Natural killer cell (primary cell): ENCODE data around the gene GALNT8. TPM values are rescaled to one million over a fixed set of nuclear protein-coding genes. Genes with fewer than 3 reads are reported as not detected.

Experiments
- ATAC-seq, 3 donors: fragments of 150-1000 bp in 2 of 3; fragments of 200-7000 bp in 1 of 3; cut with Tn5 transposase; 1 replicate in 1 of 3; 2 replicates in 2 of 3; pipeline ENCODE4 v1.10.0; 2021; ENCODE audit warnings: mild to moderate bottlenecking in 2 of 3, moderate library complexity in 2 of 3
- DNase-seq, 2 donors: peaks; one replicate each; pipeline versions ENCODE4 v3.0.0 to v3.0.0-alpha.2; 2013 to 2021; ENCODE audit warnings: mixed read lengths in 1 of 2
- H3K27ac ChIP-seq: one replicate; pipeline ENCODE4 v1.5.1; 2013; ENCODE audit warnings: mild to moderate bottlenecking, low read length
- H3K27me3 ChIP-seq: one replicate; pipeline ENCODE4 v1.6.1; 2013; ENCODE audit warnings: low read length; ENCODE audit not compliant: control insufficient read depth, insufficient read depth
- H3K36me3 ChIP-seq: one replicate; pipeline ENCODE4 v1.6.1; 2013; ENCODE audit warnings: low read length; ENCODE audit not compliant: control insufficient read depth, insufficient read depth
- H3K4me1 ChIP-seq: one replicate; pipeline ENCODE4 v1.6.1; 2013; ENCODE audit warnings: low read length; ENCODE audit not compliant: control insufficient read depth, insufficient read depth
- H3K4me3 ChIP-seq: one replicate; pipeline ENCODE4 v1.5.1; 2013; ENCODE audit warnings: low read length
- H3K9me3 ChIP-seq: one replicate; pipeline ENCODE4 v1.6.1; 2013; ENCODE audit warnings: low read length; ENCODE audit not compliant: control insufficient read depth, insufficient read depth
- H3K27ac Mint-ChIP-seq, 2 donors: one replicate each; pipeline ENCODE4 v1.8.0; 2022; ENCODE audit warnings: mild to moderate bottlenecking in 2 of 2, mixed read lengths in 2 of 2, moderate library complexity in 1 of 2
- H3K27me3 Mint-ChIP-seq, 2 donors: one replicate each; pipeline ENCODE4 v1.8.0; 2022; ENCODE audit warnings: low read depth in 2 of 2, mixed read lengths in 2 of 2
- H3K36me3 Mint-ChIP-seq: one replicate; pipeline ENCODE4 v1.8.0; 2022; ENCODE audit warnings: mixed read lengths
- H3K4me1 Mint-ChIP-seq, 2 donors: one replicate each; pipeline ENCODE4 v1.8.0; 2022; ENCODE audit warnings: mixed read lengths in 2 of 2
- H3K4me3 Mint-ChIP-seq: one replicate; pipeline ENCODE4 v1.8.0; 2022; ENCODE audit warnings: mild to moderate bottlenecking, moderate library complexity, mixed read lengths
- H3K9me3 Mint-ChIP-seq, 2 donors: one replicate each; pipeline ENCODE4 v1.8.0; 2022; ENCODE audit warnings: mixed read lengths in 2 of 2
- WGBS: methylation state at CpG from one replicate; pipeline ENCODE4 v1.1.7; 2013; ENCODE audit warnings: missing lambda C conversion rate; ENCODE audit not compliant: insufficient coverage; 5-methylcytosine and 5-hydroxymethylcytosine counted together
- intact Hi-C: fragments of 100-400 bp; cut with micrococcal nuclease; formaldehyde crosslinking; loops from one replicate; pipeline ENCODE4 v1.14.2; 2022
- total RNA-seq, 4 donors: library from RNA; stranded (reverse); fragments of 120-200 nt in 1 of 4; gene quantifications; one replicate each; pipeline versions ENCODE4 v1.2.3 to v1.2.4, GENCODE V29; 2013 to 2022
- TF ChIP-seq, protein P1 (sequence below): fragments of 200-600 bp; IDR thresholded peaks from one replicate; pipeline ENCODE4 v1.8.0; 2022; ENCODE audit warnings: antibody characterized with exemption

Gene GALNT8
- total RNA-seq, 3 donors from 2014 or later (not counting 1 experiment from before 2014, with no cell fraction given), result 0.19 to 0.73 (median 0.41) TPM

DNA sequence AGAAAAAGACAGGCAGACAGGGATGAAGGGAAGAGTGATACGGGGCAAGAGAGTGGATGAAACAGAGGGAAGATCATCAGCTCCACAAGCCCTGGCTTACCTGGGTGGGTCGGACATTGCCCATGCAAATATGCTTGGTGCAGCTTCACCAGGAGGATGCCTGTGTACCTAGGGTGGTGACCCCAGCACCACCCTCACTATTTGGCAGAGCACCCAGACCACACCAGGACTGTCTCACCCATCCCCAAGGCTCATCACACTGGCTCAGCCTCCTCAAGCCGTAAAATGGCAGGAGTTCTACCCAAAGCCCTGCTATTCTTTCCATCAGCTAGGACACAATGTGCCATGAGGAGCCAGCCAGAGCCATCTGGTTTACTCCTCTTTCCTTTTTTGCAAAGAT, 3.0 kb downstream of the GALNT8 start:
- TF ChIP-seq, protein P1, sequence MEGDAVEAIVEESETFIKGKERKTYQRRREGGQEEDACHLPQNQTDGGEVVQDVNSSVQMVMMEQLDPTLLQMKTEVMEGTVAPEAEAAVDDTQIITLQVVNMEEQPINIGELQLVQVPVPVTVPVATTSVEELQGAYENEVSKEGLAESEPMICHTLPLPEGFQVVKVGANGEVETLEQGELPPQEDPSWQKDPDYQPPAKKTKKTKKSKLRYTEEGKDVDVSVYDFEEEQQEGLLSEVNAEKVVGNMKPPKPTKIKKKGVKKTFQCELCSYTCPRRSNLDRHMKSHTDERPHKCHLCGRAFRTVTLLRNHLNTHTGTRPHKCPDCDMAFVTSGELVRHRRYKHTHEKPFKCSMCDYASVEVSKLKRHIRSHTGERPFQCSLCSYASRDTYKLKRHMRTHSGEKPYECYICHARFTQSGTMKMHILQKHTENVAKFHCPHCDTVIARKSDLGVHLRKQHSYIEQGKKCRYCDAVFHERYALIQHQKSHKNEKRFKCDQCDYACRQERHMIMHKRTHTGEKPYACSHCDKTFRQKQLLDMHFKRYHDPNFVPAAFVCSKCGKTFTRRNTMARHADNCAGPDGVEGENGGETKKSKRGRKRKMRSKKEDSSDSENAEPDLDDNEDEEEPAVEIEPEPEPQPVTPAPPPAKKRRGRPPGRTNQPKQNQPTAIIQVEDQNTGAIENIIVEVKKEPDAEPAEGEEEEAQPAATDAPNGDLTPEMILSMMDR, result no peak
- Mint-ChIP-seq H3K27ac (no peak overlapping the region), H3K27me3 (peaks cover 33 to 48% of the 10 kb centered on the region in 2 donors), H3K4me3 (no peak overlapping the region), H3K9me3 (no peaks in the 10 kb centered on the region), H3K4me1 (no peaks in the 10 kb centered on the region), H3K36me3 (no peaks in the 10 kb centered on the region)
- DNase-seq, result no peak
- ATAC-seq, result no peak
- no peaks in the 10 kb centered on the region for H3K36me3 ChIP-seq
- 90% methylated on average over 3 of the region's 3 CpGs for WGBS
- H3K27ac ChIP-seq, result no peak overlapping the region
- no peaks in the 10 kb centered on the region for H3K27me3 ChIP-seq
- no peak overlapping the region for H3K4me3 ChIP-seq
- intact Hi-C loops, result no loop called here
- H3K9me3 ChIP-seq, result no peaks in the 10 kb centered on the region
- no peaks in the 10 kb centered on the region for H3K4me1 ChIP-seq

DNA sequence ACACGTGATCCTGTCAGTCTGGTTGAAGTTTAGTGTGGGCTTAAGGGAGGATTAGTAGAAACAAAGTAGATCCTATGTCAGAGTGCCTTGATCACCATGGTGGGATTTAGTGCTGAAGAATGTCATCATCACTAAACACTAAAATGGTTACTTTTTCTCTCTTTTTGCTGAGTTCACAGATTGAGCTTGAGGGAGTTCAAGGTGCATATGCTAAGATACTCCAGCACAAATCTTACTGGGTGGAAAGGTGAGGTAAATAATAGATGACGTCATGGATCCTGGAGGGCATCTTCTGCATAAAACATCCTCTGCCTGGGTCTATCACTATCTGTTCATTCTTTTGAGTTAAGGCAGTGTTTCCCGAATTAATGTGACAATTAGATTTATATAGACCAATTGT, 4.9 kb downstream of the GALNT8 start:
- Histone ChIP-seq H3K4me3 (no peak overlapping the region), H3K9me3 (no peaks in the 10 kb centered on the region), H3K4me1 (no peaks in the 10 kb centered on the region), H3K36me3 (no peaks in the 10 kb centered on the region), H3K27me3 (no peaks in the 10 kb centered on the region), H3K27ac (no peak overlapping the region)
- H3K27ac Mint-ChIP-seq, result no peak overlapping the region
- no peak for DNase-seq
- 79% methylated on average over 2 of the region's 3 CpGs for WGBS
- ATAC-seq, result no peak
- intact Hi-C loops, result no loop called here
- H3K9me3 Mint-ChIP-seq, result no peaks in the 10 kb centered on the region
- no peaks in the 10 kb centered on the region for H3K4me1 Mint-ChIP-seq
- H3K4me3 Mint-ChIP-seq, result no peak overlapping the region
- H3K36me3 Mint-ChIP-seq, result no peaks in the 10 kb centered on the region
- peaks cover 23 to 33% of the 10 kb centered on the region in 2 donors for H3K27me3 Mint-ChIP-seq
- TF ChIP-seq, protein P1, result no peak

DNA sequence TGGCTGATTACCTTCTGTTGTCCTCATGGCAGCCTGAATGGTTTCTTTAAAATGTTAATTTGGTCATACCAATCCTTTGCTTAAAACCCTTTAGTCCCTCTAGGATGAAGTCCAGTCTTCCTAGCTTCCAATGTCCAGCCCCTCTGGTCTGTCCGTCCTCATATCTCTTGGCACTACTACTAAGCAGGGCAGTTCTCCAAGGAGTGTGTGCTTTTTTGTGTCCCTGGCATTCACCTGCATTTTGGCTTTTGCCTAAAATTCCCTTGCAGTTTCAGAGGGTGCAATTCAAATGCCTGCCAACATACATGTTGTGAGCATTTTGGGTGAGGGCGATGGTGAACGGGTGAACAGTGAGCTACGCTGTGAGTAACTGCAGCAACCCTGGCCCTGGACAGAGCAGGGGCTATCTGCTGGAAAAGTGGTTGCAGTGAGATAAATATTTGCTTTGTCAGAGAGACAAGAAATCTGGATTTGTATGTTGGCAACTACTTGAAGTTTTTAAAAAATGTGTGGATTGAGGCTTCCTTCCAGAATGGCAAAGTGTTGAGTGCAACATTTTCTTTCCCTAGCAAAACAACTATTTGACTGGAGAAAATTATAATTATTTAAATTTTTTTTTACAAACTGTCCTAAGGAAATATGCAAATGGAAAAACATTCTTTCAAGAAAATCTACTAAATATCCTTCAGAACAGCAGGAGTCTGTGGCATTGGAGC, 14.6 kb downstream of the GALNT8 start:
- no peak overlapping the region for H3K4me3 Mint-ChIP-seq
- no peaks in the 10 kb centered on the region for H3K4me1 ChIP-seq
- no peaks in the 10 kb centered on the region for H3K36me3 ChIP-seq
- no peak overlapping the region for H3K27ac Mint-ChIP-seq
- peaks cover 9 to 44% of the 10 kb centered on the region in 2 donors for H3K27me3 Mint-ChIP-seq
- no peaks in the 10 kb centered on the region for H3K36me3 Mint-ChIP-seq
- H3K27ac ChIP-seq, result no peak overlapping the region
- intact Hi-C loops, result no loop called here
- no peaks in the 10 kb centered on the region for H3K27me3 ChIP-seq
- no peak for ATAC-seq
- no peak for DNase-seq
- WGBS, result 93% methylated on average over 4 of the region's 4 CpGs
- H3K9me3 Mint-ChIP-seq, result no peaks in the 10 kb centered on the region
- TF ChIP-seq, protein P1, result no peak
- no peaks in the 10 kb centered on the region for H3K9me3 ChIP-seq
- H3K4me1 Mint-ChIP-seq, result no peaks in the 10 kb centered on the region
- no peak overlapping the region for H3K4me3 ChIP-seq

DNA sequence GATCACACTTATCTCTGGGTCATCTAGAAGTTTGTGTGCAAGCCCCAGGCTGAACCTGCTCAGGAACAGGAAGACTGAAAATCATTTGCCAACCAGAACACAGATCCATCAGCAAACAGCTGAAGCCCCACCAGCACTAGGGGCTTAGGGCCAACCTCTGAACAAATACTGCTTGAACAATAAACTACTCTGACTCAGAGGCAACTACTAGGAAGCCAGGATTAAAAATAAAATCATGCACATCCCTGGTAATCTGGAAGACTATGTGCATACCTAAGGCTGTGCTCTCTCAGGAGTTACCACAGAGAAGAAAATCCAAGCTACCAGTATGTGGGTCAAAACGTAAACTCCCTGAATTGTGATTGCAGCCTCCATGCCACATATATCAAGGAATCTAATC, 15.9 kb downstream of the GALNT8 start:
- Mint-ChIP-seq H3K27ac (no peak overlapping the region), H3K27me3 (peaks cover 9 to 48% of the 10 kb centered on the region in 2 donors), H3K36me3 (no peaks in the 10 kb centered on the region), H3K9me3 (no peaks in the 10 kb centered on the region), H3K4me3 (no peak overlapping the region), H3K4me1 (no peaks in the 10 kb centered on the region)
- ATAC-seq (no peak), DNase-seq (no peak)
- Histone ChIP-seq H3K27ac (no peak overlapping the region), H3K36me3 (no peaks in the 10 kb centered on the region), H3K27me3 (no peaks in the 10 kb centered on the region), H3K9me3 (no peaks in the 10 kb centered on the region), H3K4me3 (no peak overlapping the region), H3K4me1 (no peaks in the 10 kb centered on the region)
- WGBS, result 86% methylated on average over 1 of the region's 1 CpG
- TF ChIP-seq, protein P1, result no peak
- intact Hi-C loops, result no loop called here
